ENCODE measurements around the gene BEND6. TPM values are rescaled to one million over a fixed set of nuclear protein-coding genes. Genes with fewer than 3 reads are reported as not detected.

Gene BEND6
- total RNA-seq, 1 experiment from 2014 or later: 1.4 TPM

DNA sequence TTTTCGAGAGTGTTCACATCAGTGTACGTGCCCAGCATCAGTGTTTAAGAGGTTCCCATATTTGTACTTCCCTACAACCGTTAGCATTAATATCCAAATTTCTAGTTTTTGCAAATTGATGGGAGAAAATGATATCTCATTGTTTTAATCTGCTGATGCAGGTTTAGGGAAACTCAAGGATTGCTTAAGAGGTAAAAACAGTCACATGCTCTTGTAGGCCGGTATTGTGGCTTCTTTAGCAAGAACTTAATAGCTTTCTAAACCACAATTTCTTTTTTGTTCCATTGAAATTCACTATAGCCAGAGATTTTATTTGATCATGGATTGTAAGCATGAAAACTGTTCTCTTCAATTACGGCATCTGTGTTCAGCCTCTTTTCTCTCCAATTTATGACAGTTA, 29.5 kb downstream of the BEND6 start:
- no peak overlapping the region for H3K4me3 Mint-ChIP-seq
- Histone ChIP-seq H3K23ac (ENCODE audit: insufficient read length, low read depth, low read length) (no peak overlapping the region), H4K8ac (replicated peaks; ENCODE audit: insufficient read length, low read depth, low read length) (no peak overlapping the region), H2AK5ac (ENCODE audit: insufficient read length, low read length) (no peak overlapping the region), H3K79me2 (ENCODE audit: insufficient read depth, low read length) (no peaks in the 10 kb centered on the region), H3K9ac (ENCODE audit: extremely low read depth, insufficient read length, low read length) (no peak overlapping the region), H3K14ac (ENCODE audit: insufficient read depth, low read length) (no peak overlapping the region), H2BK120ac (ENCODE audit: low read depth, low read length, poor library complexity, severe bottlenecking) (no peak overlapping the region), H2AFZ (ENCODE audit: low read length) (no peak overlapping the region), H2BK12ac (ENCODE audit: insufficient read length, low read depth, low read length) (no peak overlapping the region), H3K56ac (ENCODE audit: insufficient read length, low read depth, low read length) (no peak overlapping the region), H3K18ac (ENCODE audit: insufficient read length, low read depth, low read length) (no peak overlapping the region), H3K27me3 (ENCODE audit: insufficient read depth, low read length) (no peaks in the 10 kb centered on the region), H3K27ac (ENCODE audit: insufficient read length, low read depth, low read length) (no peak overlapping the region), H2BK5ac (ENCODE audit: insufficient read length, low read length) (no peak overlapping the region), H3K4me1 (ENCODE audit: insufficient read depth, low read length) (no peaks in the 10 kb centered on the region), H4K5ac (ENCODE audit: insufficient read length, low read depth, low read length) (no peak overlapping the region), H3K79me1 (ENCODE audit: insufficient read depth, low read depth, low read length, poor library complexity, severe bottlenecking) (no peaks in the 10 kb centered on the region), H2BK20ac (ENCODE audit: low read depth, low read length, poor library complexity, severe bottlenecking) (no peak overlapping the region), H3K4me2 (ENCODE audit: insufficient read depth, insufficient read length, low read length) (no peak overlapping the region), H4K20me1 (ENCODE audit: control insufficient read depth, insufficient read depth, insufficient read length) (no peaks in the 10 kb centered on the region), H3T11ph (ENCODE audit: low read length) (no peak overlapping the region), H3K23me2 (ENCODE audit: insufficient read length, low read depth, low read length, poor library complexity, severe bottlenecking) (no peaks in the 10 kb centered on the region), H4K91ac (ENCODE audit: insufficient read length, low read depth, low read length) (no peak overlapping the region), H3K9me3 (ENCODE audit: control insufficient read depth, low read depth, low read length) (no peaks in the 10 kb centered on the region), H2BK15ac (ENCODE audit: low read depth, low read length) (no peak overlapping the region), H3K4ac (ENCODE audit: low read depth, low read length) (no peak overlapping the region)
- no CpG with 5 or more reads among the region's 5 CpGs for WGBS (ENCODE audit: extremely low coverage, insufficient read length, low lambda C conversion rate)
- no peaks in the 10 kb centered on the region for H3K36me3 Mint-ChIP-seq (ENCODE audit: insufficient read depth in 1 of 3, low read depth in 3 of 3)
- no peak overlapping the region for H3K27ac Mint-ChIP-seq
- no peak for DNase-seq
- peaks cover 0 to 2% of the 10 kb centered on the region in 2 experiments; a peak in 1 of 4 replicates for H3K4me1 Mint-ChIP-seq
- H3K9me3 Mint-ChIP-seq: no peaks in the 10 kb centered on the region
- TF ChIP-seq, protein P1, sequence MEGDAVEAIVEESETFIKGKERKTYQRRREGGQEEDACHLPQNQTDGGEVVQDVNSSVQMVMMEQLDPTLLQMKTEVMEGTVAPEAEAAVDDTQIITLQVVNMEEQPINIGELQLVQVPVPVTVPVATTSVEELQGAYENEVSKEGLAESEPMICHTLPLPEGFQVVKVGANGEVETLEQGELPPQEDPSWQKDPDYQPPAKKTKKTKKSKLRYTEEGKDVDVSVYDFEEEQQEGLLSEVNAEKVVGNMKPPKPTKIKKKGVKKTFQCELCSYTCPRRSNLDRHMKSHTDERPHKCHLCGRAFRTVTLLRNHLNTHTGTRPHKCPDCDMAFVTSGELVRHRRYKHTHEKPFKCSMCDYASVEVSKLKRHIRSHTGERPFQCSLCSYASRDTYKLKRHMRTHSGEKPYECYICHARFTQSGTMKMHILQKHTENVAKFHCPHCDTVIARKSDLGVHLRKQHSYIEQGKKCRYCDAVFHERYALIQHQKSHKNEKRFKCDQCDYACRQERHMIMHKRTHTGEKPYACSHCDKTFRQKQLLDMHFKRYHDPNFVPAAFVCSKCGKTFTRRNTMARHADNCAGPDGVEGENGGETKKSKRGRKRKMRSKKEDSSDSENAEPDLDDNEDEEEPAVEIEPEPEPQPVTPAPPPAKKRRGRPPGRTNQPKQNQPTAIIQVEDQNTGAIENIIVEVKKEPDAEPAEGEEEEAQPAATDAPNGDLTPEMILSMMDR (conservative IDR thresholded peaks at IDR 0.05): no peak
- no peaks in the 10 kb centered on the region; the same call in 1 of the 2 replicates for H3K27me3 Mint-ChIP-seq (ENCODE audit: low read depth)
